Mesothelial cell of epicardium (in vitro differentiated cells): Measurements from ENCODE around the gene ARFGEF3. TPM values are rescaled to one million over a fixed set of nuclear protein-coding genes. Genes with fewer than 3 reads are reported as not detected.
"Not testable (repeated sequence)": the region's sequence is repeated elsewhere in the genome, so short reads cannot be mapped to it uniquely, and the experiment has no call there.

ENCODE experiments used
- DNase-seq, 2 experiments: peaks; one replicate each; pipeline ENCODE4 v3.0.0; 2021; ENCODE audit warnings: low spot score in 2 of 2; ENCODE audit not compliant: unreplicated experiment in 2 of 2
- H3K27ac Mint-ChIP-seq: 2 replicates; pipeline ENCODE4 v1.8.0; 2021; ENCODE audit warnings: mixed read lengths
- H3K27me3 Mint-ChIP-seq: 2 replicates; pipeline ENCODE4 v1.8.0; 2021; ENCODE audit warnings: low read depth, mixed read lengths
- H3K36me3 Mint-ChIP-seq: 2 replicates; pipeline ENCODE4 v1.8.0; 2021; ENCODE audit warnings: mixed read lengths
- H3K4me1 Mint-ChIP-seq: 2 replicates; pipeline ENCODE4 v1.8.0; 2021; ENCODE audit warnings: mixed read lengths
- H3K4me3 Mint-ChIP-seq: 2 replicates; pipeline ENCODE4 v1.8.0; 2021; ENCODE audit warnings: mild to moderate bottlenecking, moderate library complexity, mixed read lengths
- H3K9me3 Mint-ChIP-seq: 2 replicates; pipeline ENCODE4 v1.8.0; 2021; ENCODE audit warnings: mixed read lengths
- total RNA-seq: library from RNA; stranded (reverse); gene quantifications from 3 replicates; pipeline ENCODE4 v1.2.1, GENCODE V29; 2021
- TF ChIP-seq, protein P1 (sequence below): fragments of 200-600 bp; sonication (generic); IDR thresholded peaks from one replicate; pipeline ENCODE4 v1.5.0; 2021; ENCODE audit warnings: antibody characterized with exemption; ENCODE audit not compliant: unreplicated experiment

ARFGEF3 gene
- total RNA-seq, 1 donor from 2014 or later: 6.1 TPM

DNA sequence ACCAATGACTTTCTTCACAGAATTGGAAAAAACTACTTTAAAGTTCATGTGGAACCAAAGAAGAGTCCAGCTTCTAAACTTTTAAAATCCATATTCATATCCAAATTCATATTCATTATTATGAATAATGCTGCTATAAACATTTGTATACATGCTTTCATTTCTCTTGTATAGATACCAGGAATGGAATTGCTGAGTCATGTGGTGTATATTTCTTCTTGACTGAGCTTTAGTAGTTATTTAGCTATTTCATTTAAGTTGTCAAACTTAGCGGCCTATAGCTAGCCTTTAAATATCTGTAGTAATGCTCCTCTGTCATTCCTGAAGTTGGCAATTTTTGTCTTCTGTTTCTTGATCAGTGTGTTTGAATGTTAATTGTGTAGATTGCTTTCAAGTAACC, 196.2 kb downstream of the ARFGEF3 start:
- no peaks in the 10 kb centered on the region for H3K27me3 Mint-ChIP-seq
- H3K27ac Mint-ChIP-seq: no peak overlapping the region
- H3K4me3 Mint-ChIP-seq: no peak overlapping the region
- H3K9me3 Mint-ChIP-seq: peaks cover 11% of the 10 kb centered on the region
- no peak for DNase-seq
- TF ChIP-seq, protein P1, sequence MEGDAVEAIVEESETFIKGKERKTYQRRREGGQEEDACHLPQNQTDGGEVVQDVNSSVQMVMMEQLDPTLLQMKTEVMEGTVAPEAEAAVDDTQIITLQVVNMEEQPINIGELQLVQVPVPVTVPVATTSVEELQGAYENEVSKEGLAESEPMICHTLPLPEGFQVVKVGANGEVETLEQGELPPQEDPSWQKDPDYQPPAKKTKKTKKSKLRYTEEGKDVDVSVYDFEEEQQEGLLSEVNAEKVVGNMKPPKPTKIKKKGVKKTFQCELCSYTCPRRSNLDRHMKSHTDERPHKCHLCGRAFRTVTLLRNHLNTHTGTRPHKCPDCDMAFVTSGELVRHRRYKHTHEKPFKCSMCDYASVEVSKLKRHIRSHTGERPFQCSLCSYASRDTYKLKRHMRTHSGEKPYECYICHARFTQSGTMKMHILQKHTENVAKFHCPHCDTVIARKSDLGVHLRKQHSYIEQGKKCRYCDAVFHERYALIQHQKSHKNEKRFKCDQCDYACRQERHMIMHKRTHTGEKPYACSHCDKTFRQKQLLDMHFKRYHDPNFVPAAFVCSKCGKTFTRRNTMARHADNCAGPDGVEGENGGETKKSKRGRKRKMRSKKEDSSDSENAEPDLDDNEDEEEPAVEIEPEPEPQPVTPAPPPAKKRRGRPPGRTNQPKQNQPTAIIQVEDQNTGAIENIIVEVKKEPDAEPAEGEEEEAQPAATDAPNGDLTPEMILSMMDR: no peak
- H3K36me3 Mint-ChIP-seq: no peaks in the 10 kb centered on the region
- peaks cover 8% of the 10 kb centered on the region for H3K4me1 Mint-ChIP-seq

DNA sequence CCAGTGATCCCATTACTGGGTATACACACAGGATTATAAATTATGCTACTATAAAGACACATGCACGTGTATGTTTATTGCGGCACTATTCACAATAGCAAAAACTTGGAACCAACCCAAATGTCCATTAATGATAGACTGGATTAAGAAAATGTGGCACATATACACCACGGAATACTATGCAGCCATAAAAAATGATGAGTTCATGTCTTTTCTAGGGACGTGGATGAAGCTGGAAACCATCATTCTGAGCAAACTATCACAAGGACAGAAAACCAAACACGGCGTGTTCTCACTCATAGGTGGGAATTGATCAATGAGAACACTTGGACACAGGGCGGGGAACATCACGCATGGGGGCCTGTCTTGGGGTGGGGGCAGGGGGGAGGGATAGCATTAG, 206.9 kb downstream of the ARFGEF3 start:
- peaks cover 25% of the 10 kb centered on the region for H3K4me1 Mint-ChIP-seq
- H3K27ac Mint-ChIP-seq, DNase-seq, H3K27me3 Mint-ChIP-seq, H3K4me3 Mint-ChIP-seq, H3K9me3 Mint-ChIP-seq, H3K36me3 Mint-ChIP-seq: not testable (repeated sequence)

DNA sequence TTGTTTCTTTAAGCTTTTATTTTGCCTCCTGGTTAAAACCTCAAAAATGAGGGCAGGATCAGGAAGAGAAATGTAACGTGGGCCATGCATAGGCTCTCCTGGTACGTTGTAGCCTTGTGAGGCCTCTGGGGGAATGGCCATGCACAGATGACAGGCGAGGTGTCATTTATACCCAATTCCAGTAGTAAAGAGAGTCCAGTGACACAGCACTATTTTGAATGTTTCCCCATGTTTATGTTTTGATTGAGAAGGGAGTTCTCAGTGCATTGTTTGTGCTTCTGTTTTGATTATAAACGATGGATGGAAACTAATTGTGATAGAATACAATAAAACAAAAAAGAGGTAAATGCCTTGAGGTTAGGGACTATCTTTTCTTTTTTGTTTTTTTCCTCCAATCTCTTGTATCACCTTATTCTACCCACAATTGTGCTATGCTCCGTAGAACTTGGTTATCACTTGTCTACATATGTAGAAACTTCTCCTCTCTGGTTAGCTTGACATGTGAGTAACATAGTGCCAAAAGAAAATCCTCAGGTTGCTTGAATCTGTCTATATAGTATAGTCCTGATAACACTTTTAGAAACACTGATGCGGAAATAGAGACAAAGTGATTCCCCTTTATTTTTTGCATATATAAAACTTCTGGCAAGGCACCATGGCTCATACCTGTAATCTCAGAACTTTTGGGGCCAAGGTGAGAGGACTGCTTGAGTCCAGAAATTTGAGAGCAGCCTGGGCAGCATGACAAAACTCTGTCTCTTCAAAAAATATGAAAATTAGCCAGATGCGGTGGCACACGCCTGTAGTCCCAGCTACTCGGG, 209.1 kb downstream of the ARFGEF3 start:
- TF ChIP-seq, protein P1: no peak

DNA sequence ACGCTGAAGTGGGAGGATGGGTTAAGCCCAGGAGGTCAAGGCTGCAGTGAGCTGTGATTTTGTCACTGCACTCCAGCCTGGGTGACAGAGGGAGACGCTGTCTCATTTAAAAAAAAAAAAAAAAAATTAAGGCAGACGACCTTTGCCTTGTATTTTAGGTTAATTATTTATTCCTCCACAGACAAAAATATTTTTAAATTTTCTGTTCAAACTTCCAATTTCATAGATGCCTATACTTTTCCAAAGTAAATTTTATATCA, 209.6 kb downstream of the ARFGEF3 start:
- no peaks in the 10 kb centered on the region for H3K9me3 Mint-ChIP-seq
- TF ChIP-seq, protein P1: no peak
- peak overlapping the region; percentile 86 for H3K27ac Mint-ChIP-seq
- peaks cover 5% of the 10 kb centered on the region for H3K36me3 Mint-ChIP-seq
- no peak for DNase-seq
- peak overlapping the region; percentile 5 for H3K4me3 Mint-ChIP-seq
- peaks cover 25% of the 10 kb centered on the region for H3K4me1 Mint-ChIP-seq
- H3K27me3 Mint-ChIP-seq: no peaks in the 10 kb centered on the region

More for the DNA sequence above, 209.1 kb downstream of the ARFGEF3 start:
- H3K27ac Mint-ChIP-seq: peak overlapping the region; percentile 86
- no peaks in the 10 kb centered on the region for H3K27me3 Mint-ChIP-seq
- H3K4me3 Mint-ChIP-seq: peak overlapping the region; percentile 5
- H3K36me3 Mint-ChIP-seq: peaks cover 5% of the 10 kb centered on the region
- no peak for DNase-seq
- no peaks in the 10 kb centered on the region for H3K9me3 Mint-ChIP-seq
- H3K4me1 Mint-ChIP-seq: peaks cover 25% of the 10 kb centered on the region

DNA sequence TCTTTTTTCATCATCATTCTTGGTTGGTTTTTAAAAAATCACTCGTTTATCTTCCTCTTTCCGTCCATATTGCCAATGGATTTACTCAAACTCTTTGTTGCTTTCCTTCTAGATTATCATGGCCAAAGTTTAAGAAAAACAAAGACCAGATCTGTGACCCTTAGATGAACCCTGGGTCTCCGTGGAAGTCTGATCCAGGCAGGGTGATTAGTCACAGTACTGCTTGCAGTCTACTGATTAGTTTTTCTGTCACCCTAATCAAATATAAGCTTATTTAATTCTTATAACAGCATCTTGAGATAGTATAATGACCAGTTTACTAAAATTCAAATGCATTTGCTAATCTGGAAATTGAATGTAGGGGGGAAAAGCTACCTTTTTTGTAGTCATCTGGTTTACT, 210.0 kb downstream of the ARFGEF3 start:
- H3K4me1 Mint-ChIP-seq: peaks cover 25% of the 10 kb centered on the region
- H3K9me3 Mint-ChIP-seq: no peaks in the 10 kb centered on the region
- H3K27me3 Mint-ChIP-seq: no peaks in the 10 kb centered on the region
- H3K4me3 Mint-ChIP-seq: no peak overlapping the region
- H3K36me3 Mint-ChIP-seq: peaks cover 5% of the 10 kb centered on the region
- no peak for DNase-seq
- TF ChIP-seq, protein P1: no peak
- peak overlapping the region; percentile 81 for H3K27ac Mint-ChIP-seq

DNA sequence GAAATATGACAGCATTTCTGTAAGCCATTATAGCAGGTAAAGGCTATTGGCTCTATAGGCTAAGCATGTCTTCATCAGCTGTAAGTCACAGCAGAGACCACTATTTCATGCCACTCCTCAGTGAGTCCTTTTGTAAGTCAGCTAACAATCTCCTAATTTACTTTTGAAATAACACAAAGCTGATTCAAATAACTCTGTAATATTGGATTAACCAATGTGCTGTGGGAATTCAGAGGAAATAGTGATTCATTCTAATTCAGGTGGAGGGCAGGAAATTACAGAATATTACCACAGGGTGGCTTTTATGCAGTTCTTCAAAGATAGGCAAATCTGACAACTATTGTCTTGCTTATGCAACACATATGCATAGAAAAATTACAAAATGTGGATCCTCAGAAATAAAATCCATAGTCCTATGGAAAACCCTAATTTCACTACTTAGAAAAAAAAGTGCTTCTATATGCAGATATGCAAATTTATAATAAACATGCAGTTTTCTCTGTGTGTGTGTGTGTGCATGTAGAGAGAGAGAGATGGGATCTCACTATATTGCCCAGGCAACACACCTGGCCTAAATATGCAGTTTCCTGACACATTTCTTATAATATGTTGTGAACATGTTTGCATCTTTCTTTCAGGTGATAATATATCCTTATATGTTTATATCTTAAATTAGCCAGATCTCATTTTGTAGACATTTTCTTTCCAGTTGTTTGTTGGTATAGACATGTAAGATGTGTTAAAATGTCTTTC, 211.1 kb downstream of the ARFGEF3 start:
- no peak overlapping the region for H3K4me3 Mint-ChIP-seq
- no peaks in the 10 kb centered on the region for H3K27me3 Mint-ChIP-seq
- DNase-seq: no peak

More for the DNA sequence above, 211.1 kb downstream of the ARFGEF3 start:
- Mint-ChIP-seq H3K36me3 (peaks cover 2% of the 10 kb centered on the region), H3K9me3 (no peaks in the 10 kb centered on the region), H3K4me1 (peaks cover 25% of the 10 kb centered on the region), H3K27ac (peak overlapping the region; percentile 64)
- TF ChIP-seq, protein P1: no peak
